HEK293T (cell line): ENCODE measurements around the gene SH3PXD2B.

ENCODE experiments used
- CTCF ChIA-PET: fragments of 350-600 bp; formaldehyde crosslinking; extraction: SDS; loops from one replicate; lab custom pipeline; 2021; ENCODE audit warnings: antibody characterized with exemption, inconsistent platforms; lab: Yijun Ruan, JAX
- POLR2A ChIA-PET: fragments of 350-600 bp; formaldehyde crosslinking; extraction: SDS; loops from one replicate; lab custom pipeline; 2020; ENCODE audit warnings: antibody characterized with exemption, inconsistent platforms; lab: Yijun Ruan, JAX
- DNase-seq: peaks from one replicate; pipeline ENCODE4 v3.0.0; 2012; ENCODE audit warnings: mixed read lengths; ENCODE audit errors: extremely low spot score
- ARNT ChIP-seq: fragments of 450-650 bp; IDR thresholded peaks from 2 replicates; pipeline ENCODE4 v1.6.1; 2017; ENCODE audit warnings: mild to moderate bottlenecking
- BHLHE40 ChIP-seq: fragments of 450-650 bp; IDR thresholded peaks from 2 replicates; pipeline ENCODE4 v1.6.1; 2016; ENCODE audit warnings: mild to moderate bottlenecking, moderate library complexity, borderline replicate concordance
- CTBP1 ChIP-seq: fragments of 450-650 bp; IDR thresholded peaks from 2 replicates; pipeline ENCODE4 v1.6.1; 2016; ENCODE audit warnings: borderline replicate concordance
- ELF4 ChIP-seq: fragments of 450-650 bp; IDR thresholded peaks from 2 replicates; pipeline ENCODE4 v1.6.1; 2017; ENCODE audit warnings: antibody characterized with exemption
- FOXA1 ChIP-seq: fragments of 450-650 bp; IDR thresholded peaks from 2 replicates; pipeline ENCODE4 v1.6.1; 2016; ENCODE audit warnings: mild to moderate bottlenecking
- FOXK2 ChIP-seq: fragments of 450-650 bp; IDR thresholded peaks from 2 replicates; pipeline ENCODE4 v1.6.1; 2016; ENCODE audit warnings: mild to moderate bottlenecking
- FOXM1 ChIP-seq: fragments of 450-650 bp; IDR thresholded peaks from 2 replicates; pipeline ENCODE4 v1.6.1; 2017; ENCODE audit warnings: mild to moderate bottlenecking, borderline replicate concordance
- HDGF ChIP-seq: fragments of 450-650 bp; IDR thresholded peaks from 2 replicates; pipeline ENCODE4 v1.6.1; 2017; ENCODE audit warnings: antibody characterized with exemption, borderline replicate concordance
- L3MBTL2 ChIP-seq: fragments of 450-650 bp; conservative IDR thresholded peaks from 2 replicates; pipeline ENCODE4 v1.6.1; 2016; ENCODE audit warnings: mild to moderate bottlenecking
- LEF1 ChIP-seq: fragments of 450-650 bp; IDR thresholded peaks from 2 replicates; pipeline ENCODE4 v1.6.1; 2017; ENCODE audit warnings: mild to moderate bottlenecking, borderline replicate concordance
- NFRKB ChIP-seq: fragments of 450-650 bp; IDR thresholded peaks from 2 replicates; pipeline ENCODE4 v1.6.1; 2016; ENCODE audit warnings: mild to moderate bottlenecking, moderate library complexity
- SP1 ChIP-seq: fragments of 450-650 bp; IDR thresholded peaks from 2 replicates; pipeline ENCODE4 v1.6.1; 2017
- SUZ12 ChIP-seq: fragments of 450-650 bp; IDR thresholded peaks from 2 replicates; pipeline ENCODE4 v1.6.1; 2016; ENCODE audit warnings: mild to moderate bottlenecking
- TARDBP ChIP-seq: fragments of 450-650 bp; IDR thresholded peaks from 2 replicates; pipeline ENCODE4 v1.6.1; 2016
- ZNF384 ChIP-seq: fragments of 450-650 bp; IDR thresholded peaks from 2 replicates; pipeline ENCODE4 v1.6.1; 2016
- TF ChIP-seq, protein P1 (sequence below): fragments of 450-650 bp; IDR thresholded peaks from 2 replicates; pipeline ENCODE4 v1.6.1; 2016

SH3PXD2B gene

DNA sequence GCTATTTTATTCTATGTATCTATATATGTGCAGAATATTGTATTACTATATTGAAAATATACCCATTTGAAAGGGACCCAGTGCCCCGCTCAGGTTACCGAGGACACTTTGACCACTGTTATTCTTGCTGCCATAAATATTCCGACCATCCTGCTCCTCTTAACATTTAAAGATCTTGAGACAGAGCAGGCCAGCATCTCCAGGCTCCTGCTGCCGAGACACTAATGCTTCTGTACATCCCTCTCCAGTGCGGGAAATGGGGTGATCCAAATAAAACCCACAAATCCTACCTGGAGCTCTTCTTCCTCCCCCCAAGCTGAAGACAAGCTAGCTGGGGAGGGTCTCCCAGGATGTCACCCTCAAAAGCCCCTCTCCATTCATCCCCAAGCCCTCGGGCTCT lies 3.9 kb downstream of the SH3PXD2B start:
- POLR2A ChIA-PET: no interaction called here
- TF ChIP-seq NFRKB (no peak), TARDBP (no peak), SP1 (no peak), FOXA1 (no peak), HDGF (no peak), CTBP1 (no peak), ELF4 (no peak), BHLHE40 (no peak), L3MBTL2 (no peak), SUZ12 (no peak)
- TF ChIP-seq, protein P1, sequence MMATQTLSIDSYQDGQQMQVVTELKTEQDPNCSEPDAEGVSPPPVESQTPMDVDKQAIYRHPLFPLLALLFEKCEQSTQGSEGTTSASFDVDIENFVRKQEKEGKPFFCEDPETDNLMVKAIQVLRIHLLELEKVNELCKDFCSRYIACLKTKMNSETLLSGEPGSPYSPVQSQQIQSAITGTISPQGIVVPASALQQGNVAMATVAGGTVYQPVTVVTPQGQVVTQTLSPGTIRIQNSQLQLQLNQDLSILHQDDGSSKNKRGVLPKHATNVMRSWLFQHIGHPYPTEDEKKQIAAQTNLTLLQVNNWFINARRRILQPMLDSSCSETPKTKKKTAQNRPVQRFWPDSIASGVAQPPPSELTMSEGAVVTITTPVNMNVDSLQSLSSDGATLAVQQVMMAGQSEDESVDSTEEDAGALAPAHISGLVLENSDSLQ: no peak

DNA sequence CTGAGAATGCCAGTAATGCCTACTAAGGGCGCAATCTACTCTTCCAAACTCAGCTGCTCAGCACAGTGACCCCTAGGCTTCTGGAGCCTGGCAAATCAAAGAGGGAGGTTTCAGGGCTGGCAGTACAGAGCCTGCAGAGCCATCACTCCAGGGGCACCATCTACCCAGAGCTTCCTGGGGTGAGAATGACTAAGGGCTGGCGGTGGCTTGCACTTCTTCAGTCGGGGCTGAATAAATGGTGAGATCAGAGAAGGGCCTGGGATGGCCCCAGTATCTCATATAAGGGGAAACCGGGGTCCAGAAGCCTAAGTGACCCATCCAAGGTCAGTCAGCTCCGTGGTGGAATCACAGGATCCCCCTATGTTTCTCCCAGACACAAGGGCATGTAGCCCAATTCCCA lies 5.3 kb downstream of the SH3PXD2B start:
- no peak for TF ChIP-seq FOXA1
- TF ChIP-seq FOXK2: no peak
- TF ChIP-seq CTBP1: no peak
- no peak for TF ChIP-seq ARNT
- TF ChIP-seq SP1: no peak
- TF ChIP-seq LEF1: no peak
- TF ChIP-seq, protein P1: no peak
- TF ChIP-seq HDGF: no peak
- no peak for TF ChIP-seq NFRKB
- no peak for TF ChIP-seq L3MBTL2
- no peak for TF ChIP-seq ELF4
- TF ChIP-seq ZNF384: no peak
- no peak for TF ChIP-seq FOXM1
- POLR2A ChIA-PET: no interaction called here
- DNase-seq: no peak
- CTCF ChIA-PET: interaction anchor here (1.3 kb wide), 1 partner anchor 46 kb away, joined by 4 read pairs; no protein-coding TSS in a partner anchor

More for the DNA sequence above, 3.9 kb downstream of the SH3PXD2B start:
- CTCF ChIA-PET: interaction anchor here (0.9 to 4.1 kb wide), 6 partner anchors 10 to 247 kb away, joined by 3 to 31 read pairs (median 4); no protein-coding TSS in a partner anchor
- DNase-seq: no peak

DNA sequence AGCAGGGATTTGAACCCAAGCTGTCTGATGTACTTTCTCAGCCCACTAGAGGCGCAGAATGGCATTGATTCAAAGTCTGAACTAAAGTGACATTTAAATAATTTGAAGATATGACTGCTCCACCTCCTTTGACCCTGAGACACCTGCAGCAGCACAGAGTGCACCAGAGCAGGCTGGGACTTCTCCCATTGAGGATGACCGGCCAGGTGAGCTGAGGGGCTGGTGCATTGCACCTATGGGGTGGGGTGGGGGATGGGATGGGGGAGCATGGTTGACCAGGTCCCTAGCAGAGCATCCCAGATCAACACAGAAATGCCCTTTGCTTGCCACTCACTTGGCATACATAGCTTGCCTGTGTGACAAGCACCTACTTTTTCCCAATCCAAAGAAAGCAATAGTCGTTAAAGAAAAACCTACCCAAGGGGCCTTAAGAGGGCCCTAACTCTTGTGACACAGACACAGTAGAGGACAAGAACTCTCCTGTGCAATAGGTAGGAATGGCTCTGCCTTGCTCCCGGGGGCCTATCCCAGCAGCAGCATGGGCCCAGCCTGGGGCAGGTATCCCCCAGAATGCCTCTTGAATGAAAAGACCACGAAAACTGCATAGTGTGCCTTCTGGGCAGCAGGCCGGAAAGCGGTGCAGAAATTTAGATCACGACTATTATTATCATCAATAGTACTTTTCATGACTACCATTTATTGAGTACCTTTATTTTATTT lies 6.5 kb downstream of the SH3PXD2B start:
- ChIA-PET CTCF (interaction anchor here (1.2 kb wide), 1 partner anchor 13 kb away, joined by 3 read pairs; no protein-coding TSS in a partner anchor), POLR2A (no interaction called here)
- TF ChIP-seq LEF1: no peak
- TF ChIP-seq BHLHE40: no peak
- TF ChIP-seq FOXK2: no peak
- no peak for TF ChIP-seq HDGF
- no peak for TF ChIP-seq FOXA1
- TF ChIP-seq CTBP1: no peak
- TF ChIP-seq SUZ12: no peak
- no peak for TF ChIP-seq ELF4
- DNase-seq: no peak

DNA sequence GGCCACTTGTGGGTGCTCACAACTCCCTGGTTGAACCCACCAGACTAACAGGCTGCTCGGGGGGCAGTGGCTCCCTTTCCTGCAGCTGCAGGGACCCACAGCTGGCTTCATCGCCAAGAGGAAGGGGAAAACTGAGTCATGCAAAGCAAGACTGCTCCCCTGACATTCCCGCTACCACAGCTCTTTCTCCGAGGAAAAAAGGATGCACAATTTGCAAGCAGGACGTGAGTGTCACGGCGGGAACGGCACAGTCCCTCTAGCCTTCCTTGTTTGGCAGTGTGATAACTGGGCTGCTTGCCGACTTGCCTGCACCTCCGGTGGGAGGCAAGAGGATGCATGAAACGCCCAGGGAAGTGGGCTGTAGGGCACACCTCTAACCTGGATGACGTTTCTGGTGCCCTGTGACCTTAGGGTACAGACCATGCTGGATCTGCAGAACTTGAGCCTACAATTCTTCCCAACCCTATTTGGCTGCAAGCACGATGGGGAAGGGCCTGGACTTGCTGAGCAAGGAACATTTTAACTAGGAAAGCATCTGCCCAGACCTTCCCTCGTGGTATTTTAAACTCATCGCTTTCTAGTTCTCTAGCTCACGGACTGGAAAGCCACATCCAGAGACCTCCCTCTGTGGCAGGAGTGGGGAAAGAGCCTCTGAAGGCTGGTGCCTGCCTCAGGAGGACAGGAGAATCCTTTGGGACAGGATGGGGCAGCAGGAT lies 7.8 kb downstream of the SH3PXD2B start:
- POLR2A ChIA-PET: interaction anchor here (0.7 kb wide), 1 partner anchor 9 kb away, joined by 3 read pairs; no protein-coding TSS in a partner anchor
- TF ChIP-seq FOXA1 (no peak), SP1 (no peak), TARDBP (no peak), LEF1 (no peak), FOXK2 (no peak), ARNT (no peak), BHLHE40 (no peak), HDGF (no peak), ELF4 (no peak), CTBP1 (no peak), NFRKB (no peak)
- TF ChIP-seq, protein P1: no peak
- CTCF ChIA-PET: interaction anchor here (1.2 kb wide), 1 partner anchor 12 kb away, joined by 3 read pairs; no protein-coding TSS in a partner anchor
- DNase-seq: no peak

DNA sequence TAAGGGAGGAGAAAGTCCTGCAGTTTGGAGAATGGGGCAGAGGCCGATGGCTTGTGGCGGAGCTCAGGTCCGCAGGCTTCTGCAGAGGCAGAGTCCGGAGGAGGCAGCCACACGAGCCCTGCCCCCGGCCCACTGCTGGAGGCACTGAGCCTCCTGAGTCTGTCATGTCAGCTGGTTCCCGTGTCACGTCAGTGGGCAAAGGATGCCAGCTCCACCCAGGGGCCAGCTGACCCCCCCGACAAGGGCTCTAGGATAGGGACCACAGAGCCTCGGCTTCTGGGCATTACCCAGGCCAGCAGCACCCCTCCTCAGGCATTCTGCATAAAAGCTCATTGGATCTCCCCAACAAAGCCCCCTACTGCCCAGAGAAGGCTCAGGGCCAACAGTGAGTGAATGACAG lies 8.5 kb downstream of the SH3PXD2B start:
- POLR2A ChIA-PET: no interaction called here
- no peak for DNase-seq
- TF ChIP-seq L3MBTL2: no peak
- no peak for TF ChIP-seq CTBP1
- TF ChIP-seq FOXK2: no peak
- TF ChIP-seq SP1: no peak
- TF ChIP-seq TARDBP: no peak
- TF ChIP-seq SUZ12: no peak
- TF ChIP-seq FOXM1: no peak
- no peak for TF ChIP-seq ZNF384
- no peak for TF ChIP-seq FOXA1
- no peak for TF ChIP-seq LEF1
- no peak for TF ChIP-seq NFRKB
- TF ChIP-seq HDGF: no peak
- TF ChIP-seq, protein P1: no peak
- no peak for TF ChIP-seq ARNT
- no peak for TF ChIP-seq ELF4
- no peak for TF ChIP-seq BHLHE40
- CTCF ChIA-PET: no interaction called here
